ENCODE results near the gene FOXS1.

DNA sequence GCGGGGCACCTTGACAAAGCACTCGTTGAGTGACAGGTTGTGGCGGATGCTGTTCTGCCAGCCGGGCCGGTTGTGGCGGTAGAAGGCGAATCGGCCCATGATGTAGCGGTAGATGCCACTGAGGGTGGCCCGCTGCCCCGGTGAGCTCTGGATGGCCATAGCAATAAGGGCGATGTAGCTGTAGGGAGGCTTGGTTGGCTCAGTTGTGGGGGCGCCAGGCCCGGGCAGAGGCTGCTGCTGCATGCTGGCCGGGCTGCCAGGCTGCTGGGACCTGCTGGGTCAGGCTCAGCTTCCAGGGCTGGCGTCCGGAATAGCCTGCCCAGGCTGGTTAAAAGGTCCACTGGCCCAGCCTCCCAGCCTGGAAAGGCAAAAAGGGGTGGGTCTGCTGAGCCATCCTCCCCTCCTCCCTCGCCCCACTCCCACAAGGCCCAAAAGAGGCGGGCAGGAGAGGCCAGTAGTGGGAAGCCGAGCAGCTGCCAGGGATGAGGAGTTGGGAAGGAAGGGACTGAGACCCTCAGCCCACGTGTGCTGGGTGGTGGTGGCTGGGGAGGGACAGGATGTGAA is at the start of gene FOXS1:
- TF ChIP-seq, protein P1, sequence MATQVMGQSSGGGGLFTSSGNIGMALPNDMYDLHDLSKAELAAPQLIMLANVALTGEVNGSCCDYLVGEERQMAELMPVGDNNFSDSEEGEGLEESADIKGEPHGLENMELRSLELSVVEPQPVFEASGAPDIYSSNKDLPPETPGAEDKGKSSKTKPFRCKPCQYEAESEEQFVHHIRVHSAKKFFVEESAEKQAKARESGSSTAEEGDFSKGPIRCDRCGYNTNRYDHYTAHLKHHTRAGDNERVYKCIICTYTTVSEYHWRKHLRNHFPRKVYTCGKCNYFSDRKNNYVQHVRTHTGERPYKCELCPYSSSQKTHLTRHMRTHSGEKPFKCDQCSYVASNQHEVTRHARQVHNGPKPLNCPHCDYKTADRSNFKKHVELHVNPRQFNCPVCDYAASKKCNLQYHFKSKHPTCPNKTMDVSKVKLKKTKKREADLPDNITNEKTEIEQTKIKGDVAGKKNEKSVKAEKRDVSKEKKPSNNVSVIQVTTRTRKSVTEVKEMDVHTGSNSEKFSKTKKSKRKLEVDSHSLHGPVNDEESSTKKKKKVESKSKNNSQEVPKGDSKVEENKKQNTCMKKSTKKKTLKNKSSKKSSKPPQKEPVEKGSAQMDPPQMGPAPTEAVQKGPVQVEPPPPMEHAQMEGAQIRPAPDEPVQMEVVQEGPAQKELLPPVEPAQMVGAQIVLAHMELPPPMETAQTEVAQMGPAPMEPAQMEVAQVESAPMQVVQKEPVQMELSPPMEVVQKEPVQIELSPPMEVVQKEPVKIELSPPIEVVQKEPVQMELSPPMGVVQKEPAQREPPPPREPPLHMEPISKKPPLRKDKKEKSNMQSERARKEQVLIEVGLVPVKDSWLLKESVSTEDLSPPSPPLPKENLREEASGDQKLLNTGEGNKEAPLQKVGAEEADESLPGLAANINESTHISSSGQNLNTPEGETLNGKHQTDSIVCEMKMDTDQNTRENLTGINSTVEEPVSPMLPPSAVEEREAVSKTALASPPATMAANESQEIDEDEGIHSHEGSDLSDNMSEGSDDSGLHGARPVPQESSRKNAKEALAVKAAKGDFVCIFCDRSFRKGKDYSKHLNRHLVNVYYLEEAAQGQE (IDR thresholded peaks at IDR 0.05; ENCODE audit: insufficient replicate concordance, low read depth): no peak
- TF ChIP-seq, protein P2, sequence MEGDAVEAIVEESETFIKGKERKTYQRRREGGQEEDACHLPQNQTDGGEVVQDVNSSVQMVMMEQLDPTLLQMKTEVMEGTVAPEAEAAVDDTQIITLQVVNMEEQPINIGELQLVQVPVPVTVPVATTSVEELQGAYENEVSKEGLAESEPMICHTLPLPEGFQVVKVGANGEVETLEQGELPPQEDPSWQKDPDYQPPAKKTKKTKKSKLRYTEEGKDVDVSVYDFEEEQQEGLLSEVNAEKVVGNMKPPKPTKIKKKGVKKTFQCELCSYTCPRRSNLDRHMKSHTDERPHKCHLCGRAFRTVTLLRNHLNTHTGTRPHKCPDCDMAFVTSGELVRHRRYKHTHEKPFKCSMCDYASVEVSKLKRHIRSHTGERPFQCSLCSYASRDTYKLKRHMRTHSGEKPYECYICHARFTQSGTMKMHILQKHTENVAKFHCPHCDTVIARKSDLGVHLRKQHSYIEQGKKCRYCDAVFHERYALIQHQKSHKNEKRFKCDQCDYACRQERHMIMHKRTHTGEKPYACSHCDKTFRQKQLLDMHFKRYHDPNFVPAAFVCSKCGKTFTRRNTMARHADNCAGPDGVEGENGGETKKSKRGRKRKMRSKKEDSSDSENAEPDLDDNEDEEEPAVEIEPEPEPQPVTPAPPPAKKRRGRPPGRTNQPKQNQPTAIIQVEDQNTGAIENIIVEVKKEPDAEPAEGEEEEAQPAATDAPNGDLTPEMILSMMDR (IDR thresholded peaks at IDR 0.05; ENCODE audit: insufficient read depth, low read length): no peak
- TF ChIP-seq POLR2AphosphoS5 (IDR thresholded peaks at IDR 0.05; ENCODE audit: low read depth): no peak
